Lower leg skin (tissue), 3 donors: ENCODE results near the gene RAPGEF5.

Experiments
- POLR2A ChIP-seq, 2 donors: fragments of 450-650 bp; IDR thresholded peaks; one replicate each; pipeline ENCODE4 v1.6.1; 2016 to 2017; ENCODE audit warnings: antibody characterized with exemption in 2 of 2, mild to moderate bottlenecking in 1 of 2, moderate library complexity in 1 of 2
- TF ChIP-seq, protein P1 (sequence below), 3 donors: fragments of 450-650 bp; IDR thresholded peaks; one replicate each; pipeline ENCODE4 v1.5.1; 2016; ENCODE audit warnings: antibody characterized with exemption in 3 of 3, mild to moderate bottlenecking in 3 of 3, moderate library complexity in 2 of 3

GRCh38 chr7:22352887-22353286, 4.1 kb downstream of the RAPGEF5 start:
- TF ChIP-seq, protein P1, sequence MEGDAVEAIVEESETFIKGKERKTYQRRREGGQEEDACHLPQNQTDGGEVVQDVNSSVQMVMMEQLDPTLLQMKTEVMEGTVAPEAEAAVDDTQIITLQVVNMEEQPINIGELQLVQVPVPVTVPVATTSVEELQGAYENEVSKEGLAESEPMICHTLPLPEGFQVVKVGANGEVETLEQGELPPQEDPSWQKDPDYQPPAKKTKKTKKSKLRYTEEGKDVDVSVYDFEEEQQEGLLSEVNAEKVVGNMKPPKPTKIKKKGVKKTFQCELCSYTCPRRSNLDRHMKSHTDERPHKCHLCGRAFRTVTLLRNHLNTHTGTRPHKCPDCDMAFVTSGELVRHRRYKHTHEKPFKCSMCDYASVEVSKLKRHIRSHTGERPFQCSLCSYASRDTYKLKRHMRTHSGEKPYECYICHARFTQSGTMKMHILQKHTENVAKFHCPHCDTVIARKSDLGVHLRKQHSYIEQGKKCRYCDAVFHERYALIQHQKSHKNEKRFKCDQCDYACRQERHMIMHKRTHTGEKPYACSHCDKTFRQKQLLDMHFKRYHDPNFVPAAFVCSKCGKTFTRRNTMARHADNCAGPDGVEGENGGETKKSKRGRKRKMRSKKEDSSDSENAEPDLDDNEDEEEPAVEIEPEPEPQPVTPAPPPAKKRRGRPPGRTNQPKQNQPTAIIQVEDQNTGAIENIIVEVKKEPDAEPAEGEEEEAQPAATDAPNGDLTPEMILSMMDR (IDR thresholded peaks at IDR 0.05) = no peak
- TF ChIP-seq POLR2A (IDR thresholded peaks at IDR 0.05) = no peak
